Duodenal mucosa (tissue), 2 donors: ENCODE measurements around the gene UBE2E1.

Experiments
- H3K27ac ChIP-seq: one replicate; pipeline ENCODE4 v1.7.0; 2013; ENCODE audit warnings: low read depth, low read length
- H3K27me3 ChIP-seq, 2 donors: one replicate each; pipeline ENCODE4 v1.7.0; 2013; ENCODE audit warnings: low read length in 2 of 2, control low read depth in 1 of 2; ENCODE audit not compliant: insufficient read depth in 2 of 2, control insufficient read depth in 1 of 2
- H3K36me3 ChIP-seq, 2 donors: one replicate each; pipeline ENCODE4 v1.7.0; 2013; ENCODE audit warnings: low read length in 2 of 2, control low read depth in 1 of 2; ENCODE audit not compliant: insufficient read depth in 2 of 2, control insufficient read depth in 1 of 2
- H3K4me1 ChIP-seq, 2 donors: one replicate each; pipeline ENCODE4 v1.7.0; 2013; ENCODE audit warnings: low read length in 2 of 2, control low read depth in 1 of 2; ENCODE audit not compliant: insufficient read depth in 2 of 2, control insufficient read depth in 1 of 2
- H3K4me3 ChIP-seq, 2 donors: one replicate each; pipeline ENCODE4 v1.7.0; 2013; ENCODE audit warnings: low read length in 2 of 2, low read depth in 1 of 2
- H3K9ac ChIP-seq, 2 donors: one replicate each; pipeline ENCODE4 v1.7.0; 2013; ENCODE audit warnings: low read length in 2 of 2, low read depth in 1 of 2
- H3K9me3 ChIP-seq, 2 donors: one replicate each; pipeline ENCODE4 v1.7.0; 2013; ENCODE audit warnings: low read length in 2 of 2, control low read depth in 1 of 2; ENCODE audit not compliant: control insufficient read depth in 1 of 2

UBE2E1 gene

DNA sequence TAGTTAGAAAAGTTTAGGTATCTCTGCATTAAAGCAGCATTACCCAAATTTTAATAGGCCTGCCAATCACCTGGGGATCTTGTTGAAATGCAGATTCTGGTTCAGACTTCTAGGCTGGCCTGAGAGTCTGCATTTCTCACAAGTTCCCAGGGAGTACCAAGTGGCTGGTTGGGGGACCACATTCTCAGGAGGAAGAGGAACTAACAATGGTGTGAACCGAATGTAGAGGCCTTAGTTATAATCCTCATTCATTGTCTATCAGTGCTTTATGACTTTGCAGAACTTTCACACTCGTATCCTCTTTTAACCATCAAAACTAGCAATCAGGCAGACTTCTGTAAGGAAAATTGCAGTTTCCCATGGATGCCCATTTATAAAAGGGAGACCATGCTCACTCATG lies 38.2 kb upstream of the UBE2E1 start:
- H3K36me3 ChIP-seq: no peaks in the 10 kb centered on the region
- H3K4me3 ChIP-seq: no peak overlapping the region
- no peaks in the 10 kb centered on the region for H3K27me3 ChIP-seq
- H3K9me3 ChIP-seq: no peaks in the 10 kb centered on the region
- no peak overlapping the region for H3K27ac ChIP-seq
- H3K4me1 ChIP-seq: no peaks in the 10 kb centered on the region
- no peak overlapping the region for H3K9ac ChIP-seq

DNA sequence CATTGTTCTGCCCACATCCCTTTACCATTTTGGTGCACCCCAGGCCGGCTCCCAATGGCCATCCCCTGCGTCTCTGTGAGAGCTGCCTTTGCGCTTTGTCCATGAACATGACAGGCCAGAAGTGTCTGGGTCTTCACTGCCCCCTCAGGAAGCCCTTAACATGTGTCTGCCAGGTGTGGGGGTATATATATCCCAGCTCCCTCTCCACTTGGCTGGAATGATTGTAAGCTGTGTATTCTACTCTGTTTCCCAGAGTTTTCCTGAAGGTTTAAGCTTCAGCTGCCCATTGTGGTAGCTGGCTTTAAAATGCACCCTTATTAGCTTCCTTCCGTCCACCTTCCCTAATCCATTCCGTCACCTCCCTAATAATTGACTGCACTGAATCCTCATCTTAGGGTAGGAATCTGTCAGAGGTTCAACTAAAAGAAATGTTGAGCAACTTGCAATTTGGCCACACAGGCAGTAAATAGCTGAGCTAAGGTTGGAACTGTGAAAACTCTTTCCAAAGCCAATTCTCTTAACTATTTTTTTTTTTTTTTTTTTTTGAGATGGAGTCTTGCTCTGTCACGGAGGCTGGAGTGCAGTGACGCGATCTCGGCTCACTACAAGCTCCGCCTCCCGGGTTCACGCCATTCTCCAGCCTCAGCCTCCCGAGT lies 30.4 kb upstream of the UBE2E1 start:
- no peaks in the 10 kb centered on the region for H3K9me3 ChIP-seq
- H3K27ac ChIP-seq: no peak overlapping the region
- no peaks in the 10 kb centered on the region for H3K4me1 ChIP-seq
- H3K4me3 ChIP-seq: no peak overlapping the region
- no peaks in the 10 kb centered on the region for H3K36me3 ChIP-seq
- no peak overlapping the region for H3K9ac ChIP-seq
- no peaks in the 10 kb centered on the region for H3K27me3 ChIP-seq

DNA sequence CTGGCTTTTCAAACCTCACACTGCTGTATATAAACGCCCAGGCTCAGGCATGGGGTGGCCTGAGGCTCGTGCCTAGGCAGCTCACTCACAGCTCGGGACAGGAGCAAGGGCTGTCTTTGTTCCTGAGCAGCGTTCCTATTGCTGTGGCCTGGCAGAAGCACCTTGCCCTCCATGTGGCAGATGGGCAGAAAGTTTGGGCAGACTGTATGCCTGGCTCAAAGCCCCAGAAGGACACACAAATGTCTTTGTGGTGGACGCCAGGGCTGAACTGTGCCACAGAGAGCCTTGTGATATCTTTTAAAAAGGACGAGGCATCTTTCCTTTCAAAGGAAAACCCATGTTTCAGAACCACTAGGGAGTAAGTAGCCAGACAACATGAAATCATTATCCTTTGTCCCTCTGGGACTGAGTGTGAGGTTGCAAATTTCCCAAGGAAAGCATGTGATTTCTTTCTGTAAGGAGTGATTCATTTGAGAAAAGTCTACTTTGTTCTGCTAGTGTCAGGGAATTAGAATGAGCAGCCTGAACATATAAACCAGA lies 29.3 kb upstream of the UBE2E1 start:
- no peak overlapping the region for H3K9ac ChIP-seq
- no peaks in the 10 kb centered on the region for H3K9me3 ChIP-seq
- H3K36me3 ChIP-seq: no peaks in the 10 kb centered on the region
- H3K27me3 ChIP-seq: no peaks in the 10 kb centered on the region
- H3K4me3 ChIP-seq: no peak overlapping the region
- H3K4me1 ChIP-seq: no peaks in the 10 kb centered on the region
- H3K27ac ChIP-seq: no peak overlapping the region

DNA sequence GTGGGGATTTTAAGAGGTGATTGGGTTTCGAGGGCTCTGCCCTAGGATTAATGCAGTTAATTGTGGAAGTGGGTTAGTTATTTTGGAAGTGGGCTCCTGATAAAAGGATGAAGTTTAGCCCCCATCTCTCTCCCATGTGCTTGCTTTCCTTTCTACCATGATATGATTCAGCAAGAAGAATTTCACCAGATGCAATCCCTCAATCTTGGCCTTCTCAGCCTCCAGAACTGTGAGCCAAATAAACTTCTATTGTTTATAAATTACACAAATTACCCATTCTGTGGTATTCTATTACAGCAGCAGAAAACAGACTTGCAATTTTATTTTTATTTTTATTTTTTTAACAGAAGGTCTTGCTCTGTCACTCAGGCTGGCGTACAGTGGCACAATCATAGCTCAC lies 27.3 kb upstream of the UBE2E1 start:
- no peaks in the 10 kb centered on the region for H3K9me3 ChIP-seq
- no peaks in the 10 kb centered on the region for H3K4me1 ChIP-seq
- no peak overlapping the region for H3K9ac ChIP-seq
- H3K36me3 ChIP-seq: no peaks in the 10 kb centered on the region
- no peak overlapping the region for H3K27ac ChIP-seq
- H3K27me3 ChIP-seq: no peaks in the 10 kb centered on the region
- H3K4me3 ChIP-seq: no peak overlapping the region

DNA sequence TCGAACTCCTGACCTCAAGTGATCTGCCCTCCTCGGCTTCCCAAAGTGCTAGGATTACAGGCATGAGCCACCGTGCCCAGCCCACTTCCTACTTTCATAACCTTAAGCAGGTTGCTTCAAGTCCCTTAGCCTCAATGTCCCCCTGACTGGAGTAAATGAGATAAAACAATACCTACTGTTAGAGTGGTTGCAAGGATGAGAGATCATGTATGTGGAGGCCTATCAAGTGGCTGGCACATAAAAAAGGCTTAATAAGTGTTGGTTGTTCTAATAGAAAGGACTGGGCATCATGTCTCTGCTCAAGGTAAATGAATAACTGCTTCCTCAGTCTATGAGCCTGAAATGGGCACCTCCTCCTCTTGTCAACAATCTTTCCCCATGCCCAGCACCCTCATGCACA lies 25.9 kb upstream of the UBE2E1 start:
- Histone ChIP-seq H3K9me3 (no peaks in the 10 kb centered on the region), H3K4me1 (no peaks in the 10 kb centered on the region), H3K4me3 (no peak overlapping the region), H3K36me3 (no peaks in the 10 kb centered on the region), H3K27ac (no peak overlapping the region), H3K9ac (no peak overlapping the region), H3K27me3 (no peaks in the 10 kb centered on the region)

DNA sequence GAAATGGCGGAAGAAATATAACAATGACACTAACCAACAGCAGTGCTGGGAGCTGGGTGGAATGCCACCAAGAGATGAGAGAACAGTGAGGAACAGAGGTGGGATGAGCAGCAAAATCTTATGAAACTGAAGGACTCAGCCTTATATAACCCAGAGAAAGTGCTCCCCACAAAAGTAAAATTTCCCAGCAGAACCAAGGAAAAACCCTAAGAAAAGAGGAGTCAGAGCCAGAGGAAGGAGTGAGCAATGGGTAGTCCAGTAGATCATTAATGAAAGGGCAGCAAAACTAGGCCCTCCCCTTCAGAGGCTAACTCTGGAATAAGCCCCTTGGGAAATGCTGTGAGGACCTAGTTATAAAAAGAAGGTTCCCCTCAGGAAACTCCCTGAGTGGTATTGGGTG lies 24.7 kb upstream of the UBE2E1 start:
- Histone ChIP-seq H3K9me3 (no peaks in the 10 kb centered on the region), H3K27me3 (no peaks in the 10 kb centered on the region), H3K27ac (no peak overlapping the region), H3K9ac (no peak overlapping the region), H3K4me1 (no peaks in the 10 kb centered on the region), H3K4me3 (no peak overlapping the region), H3K36me3 (no peaks in the 10 kb centered on the region)

DNA sequence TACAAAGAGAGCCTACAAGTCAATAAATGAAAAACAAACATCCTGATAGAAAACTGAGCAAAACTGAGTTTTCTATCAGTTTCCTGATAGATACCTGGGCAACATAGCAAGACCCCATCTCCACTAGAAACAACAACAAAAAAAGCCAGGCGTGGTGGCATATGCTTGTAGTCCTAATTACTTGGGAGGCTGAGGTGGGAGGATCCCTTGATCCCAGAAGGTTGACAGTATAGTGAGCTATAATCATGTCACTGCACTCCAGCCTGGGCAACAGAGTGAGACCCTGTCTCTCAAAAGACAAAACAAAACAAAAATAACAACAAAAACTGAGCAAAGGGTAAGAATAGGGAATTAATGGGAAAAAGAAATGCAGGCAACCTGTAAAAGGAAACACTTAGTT lies 23.9 kb upstream of the UBE2E1 start:
- Histone ChIP-seq H3K9me3 (no peaks in the 10 kb centered on the region), H3K27ac (no peak overlapping the region), H3K9ac (no peak overlapping the region), H3K36me3 (no peaks in the 10 kb centered on the region), H3K4me3 (no peak overlapping the region), H3K4me1 (no peaks in the 10 kb centered on the region), H3K27me3 (no peaks in the 10 kb centered on the region)

DNA sequence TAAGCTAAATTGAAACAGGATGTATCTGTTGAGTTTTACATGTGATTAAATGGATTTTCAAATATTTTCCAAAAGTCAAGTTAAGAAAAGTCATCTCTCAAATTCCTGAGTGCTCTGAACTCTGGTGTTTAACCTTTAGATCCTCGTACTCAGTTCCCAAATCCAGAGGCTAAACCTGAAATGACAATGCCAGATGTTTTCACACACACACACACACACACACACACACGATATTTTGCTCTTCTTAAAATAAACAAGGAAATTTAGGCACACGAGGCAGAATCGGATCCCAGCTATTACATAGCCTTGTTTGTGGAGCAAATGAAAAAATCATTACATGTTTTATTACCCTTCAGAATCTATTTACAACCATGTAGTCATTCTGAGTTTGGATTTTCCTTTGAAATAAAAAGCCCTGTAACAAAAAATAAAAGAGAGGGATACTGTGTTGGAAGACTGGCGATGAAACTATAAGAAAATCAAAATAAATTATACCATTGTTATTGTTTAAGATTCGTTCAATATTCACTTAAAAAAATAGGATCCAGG lies 20.6 kb upstream of the UBE2E1 start:
- Histone ChIP-seq H3K27ac (no peak overlapping the region), H3K9me3 (no peaks in the 10 kb centered on the region), H3K4me3 (no peak overlapping the region), H3K27me3 (no peaks in the 10 kb centered on the region), H3K36me3 (no peaks in the 10 kb centered on the region), H3K4me1 (no peaks in the 10 kb centered on the region), H3K9ac (no peak overlapping the region)

DNA sequence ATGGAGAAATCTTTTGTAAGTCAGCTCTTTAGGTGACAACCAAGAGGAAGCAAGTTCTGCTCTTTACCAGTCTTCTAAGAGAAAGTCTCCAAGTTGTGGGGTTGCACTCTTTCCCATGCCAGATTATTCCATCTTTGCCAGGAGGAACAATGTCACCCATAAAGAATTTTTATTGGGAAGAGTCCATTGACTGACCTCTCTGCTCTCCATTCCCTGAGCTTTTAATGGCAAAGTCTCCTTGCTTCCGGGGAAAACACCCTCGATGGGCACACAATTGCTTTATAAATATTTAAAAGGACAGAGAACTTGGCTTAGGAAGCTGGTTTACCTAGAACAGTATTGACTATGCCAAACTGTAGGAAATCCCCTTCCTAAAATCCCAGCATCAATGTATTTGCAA lies 19.9 kb upstream of the UBE2E1 start:
- no peak overlapping the region for H3K9ac ChIP-seq
- no peak overlapping the region for H3K4me3 ChIP-seq
- no peaks in the 10 kb centered on the region for H3K27me3 ChIP-seq
- no peaks in the 10 kb centered on the region for H3K4me1 ChIP-seq
- H3K27ac ChIP-seq: no peak overlapping the region
- H3K9me3 ChIP-seq: no peaks in the 10 kb centered on the region
- H3K36me3 ChIP-seq: no peaks in the 10 kb centered on the region

DNA sequence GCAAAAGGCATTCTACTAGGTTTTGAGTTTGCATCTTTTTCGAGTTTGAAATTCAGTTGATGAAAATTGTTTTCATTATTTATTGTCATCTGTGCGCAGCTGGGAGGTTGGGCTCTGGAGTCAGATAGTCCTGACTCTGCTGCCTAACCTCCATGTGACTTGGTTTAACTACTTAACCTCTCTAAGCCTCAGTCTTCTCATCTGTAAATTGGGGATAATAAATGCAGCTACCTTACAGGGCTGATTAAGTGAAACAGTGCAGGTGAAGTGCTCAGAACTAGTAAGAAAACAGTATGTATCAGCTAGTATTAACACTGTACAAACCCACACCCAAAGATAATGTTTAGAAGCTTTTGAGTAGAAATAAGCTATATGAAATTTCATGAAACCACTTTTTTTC lies 14.1 kb upstream of the UBE2E1 start:
- no peaks in the 10 kb centered on the region for H3K9me3 ChIP-seq
- H3K4me3 ChIP-seq: no peak overlapping the region
- H3K9ac ChIP-seq: no peak overlapping the region
- H3K4me1 ChIP-seq: no peaks in the 10 kb centered on the region
- no peak overlapping the region for H3K27ac ChIP-seq
- no peaks in the 10 kb centered on the region for H3K27me3 ChIP-seq
- no peaks in the 10 kb centered on the region for H3K36me3 ChIP-seq
